Gastroesophageal sphincter (tissue), 4 donors: ENCODE measurements around the gene PHEX. TPM values are rescaled to one million over a fixed set of nuclear protein-coding genes. Genes with fewer than 3 reads are reported as not detected.

Source experiments
- ATAC-seq: fragments of 150-250 bp; one replicate; pipeline ENCODE4 v1.9.1; 2016; ENCODE audit warnings: mild to moderate bottlenecking, moderate library complexity
- H3K27ac ChIP-seq, 4 donors: fragments of 200-600 bp; sonication (generic) in 3 of 4; 1 replicate in 3 of 4; 2 replicates in 1 of 4; pipeline ENCODE4 v1.5.1; 2016 to 2019
- H3K27me3 ChIP-seq: fragments of 200-600 bp; sonication (generic); one replicate; pipeline ENCODE4 v1.5.1; 2019
- H3K36me3 ChIP-seq, 2 donors: fragments of 200-600 bp; sonication (generic); one replicate each; pipeline ENCODE4 v1.5.1; 2019; ENCODE audit warnings: control low read depth in 1 of 2
- H3K4me1 ChIP-seq, 3 donors: fragments of 200-600 bp; sonication (generic); 1 replicate in 2 of 3; 2 replicates in 1 of 3; pipeline ENCODE4 v1.5.1; 2016 to 2019; ENCODE audit warnings: control low read depth in 2 of 3
- H3K4me3 ChIP-seq, 2 donors: fragments of 200-600 bp; sonication (generic); one replicate each; pipeline ENCODE4 v1.5.1; 2019; ENCODE audit warnings: mild to moderate bottlenecking in 1 of 2, moderate library complexity in 1 of 2
- H3K9me3 ChIP-seq, 3 donors: fragments of 200-600 bp; sonication (generic); one replicate each; pipeline ENCODE4 v1.5.1; 2017 to 2019; ENCODE audit warnings: control low read depth in 2 of 3
- CTCF ChIP-seq, 4 experiments: fragments of 200-600 bp in 2 of 4; fragments of 450-650 bp in 2 of 4; sonication (generic) in 1 of 4; IDR thresholded peaks; one replicate each; pipeline ENCODE4 v1.5.1; 2017 to 2019; ENCODE audit warnings: antibody characterized with exemption in 4 of 4, mild to moderate bottlenecking in 2 of 4, moderate library complexity in 2 of 4
- EP300 ChIP-seq: sonication (generic); formaldehyde crosslinking; IDR thresholded peaks from one replicate; pipeline ENCODE4 v1.6.1; 2017; ENCODE audit warnings: antibody characterized with exemption, mild to moderate bottlenecking
- POLR2A ChIP-seq, 2 donors: fragments of 450-650 bp; IDR thresholded peaks; one replicate each; pipeline ENCODE4 v1.6.1; 2017; ENCODE audit warnings: antibody characterized with exemption in 2 of 2, mild to moderate bottlenecking in 2 of 2, moderate library complexity in 1 of 2
- POLR2AphosphoS5 ChIP-seq: sonication (generic); formaldehyde crosslinking; IDR thresholded peaks from one replicate; pipeline ENCODE4 v1.6.1; 2017; ENCODE audit warnings: antibody characterized with exemption
- WGBS, 2 donors: methylation state at CpG; one replicate each; pipeline ENCODE4 v1.1.5; 2018; ENCODE audit warnings: low coverage in 1 of 2; 5-methylcytosine and 5-hydroxymethylcytosine counted together
- total RNA-seq, 4 donors: library from RNA; depleted of rRNA; stranded (reverse); fragments of >200 nt; gene quantifications; one replicate each; pipeline ENCODE4 v1.1.0, GENCODE V29; 2016

Gene PHEX
- total RNA-seq, 4 donors from 2014 or later, result 0.40 to 1.1 (median 0.67) TPM

GRCh38 chrX:22116605-22117546, 84.8 kb downstream of the PHEX start:
- no peaks in the 10 kb centered on the region for H3K4me1 ChIP-seq
- no peak overlapping the region for H3K27ac ChIP-seq
- H3K9me3 ChIP-seq, result no peaks in the 10 kb centered on the region
- H3K4me3 ChIP-seq, result no peak overlapping the region
- H3K36me3 ChIP-seq, result no peaks in the 10 kb centered on the region
- TF ChIP-seq EP300, result no peak
- TF ChIP-seq POLR2AphosphoS5, result no peak
- TF ChIP-seq CTCF (IDR thresholded peaks at IDR 0.05), result no peak
- TF ChIP-seq POLR2A (IDR thresholded peaks at IDR 0.05), result no peak
- H3K27me3 ChIP-seq, result no peaks in the 10 kb centered on the region
- ATAC-seq, result no peak
- 66 to 91% methylated on average over 6 to 7 of the region's 7 CpGs for WGBS, 2 donors

DNA sequence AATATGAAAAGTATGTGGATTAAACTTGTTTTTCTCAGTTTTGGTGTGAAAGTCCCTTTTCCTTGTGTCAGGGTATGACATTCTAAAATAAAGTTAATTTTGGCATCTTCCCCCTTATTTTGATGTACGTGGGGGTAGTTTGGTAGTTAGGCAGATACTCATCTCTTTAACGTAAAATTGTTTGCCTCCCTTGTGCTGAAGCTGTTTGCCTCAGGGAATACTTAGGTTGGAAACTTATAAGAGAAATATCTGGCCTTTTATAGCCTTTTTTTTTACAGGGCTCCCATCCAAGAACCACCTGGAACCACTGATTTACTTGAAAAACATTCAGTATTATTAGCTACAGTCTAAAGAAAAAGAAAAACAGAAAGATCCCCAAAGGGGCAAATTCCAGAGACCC, 85.5 kb downstream of the PHEX start:
- no peak for TF ChIP-seq CTCF (IDR thresholded peaks at IDR 0.05)
- Histone ChIP-seq H3K9me3 (no peaks in the 10 kb centered on the region), H3K36me3 (no peaks in the 10 kb centered on the region), H3K27ac (no peak overlapping the region), H3K27me3 (no peaks in the 10 kb centered on the region), H3K4me3 (no peak overlapping the region), H3K4me1 (no peaks in the 10 kb centered on the region)
- WGBS, 2 donors, result 33 to 42% methylated on average over 2 of the region's 2 CpGs
- no peak for ATAC-seq

DNA sequence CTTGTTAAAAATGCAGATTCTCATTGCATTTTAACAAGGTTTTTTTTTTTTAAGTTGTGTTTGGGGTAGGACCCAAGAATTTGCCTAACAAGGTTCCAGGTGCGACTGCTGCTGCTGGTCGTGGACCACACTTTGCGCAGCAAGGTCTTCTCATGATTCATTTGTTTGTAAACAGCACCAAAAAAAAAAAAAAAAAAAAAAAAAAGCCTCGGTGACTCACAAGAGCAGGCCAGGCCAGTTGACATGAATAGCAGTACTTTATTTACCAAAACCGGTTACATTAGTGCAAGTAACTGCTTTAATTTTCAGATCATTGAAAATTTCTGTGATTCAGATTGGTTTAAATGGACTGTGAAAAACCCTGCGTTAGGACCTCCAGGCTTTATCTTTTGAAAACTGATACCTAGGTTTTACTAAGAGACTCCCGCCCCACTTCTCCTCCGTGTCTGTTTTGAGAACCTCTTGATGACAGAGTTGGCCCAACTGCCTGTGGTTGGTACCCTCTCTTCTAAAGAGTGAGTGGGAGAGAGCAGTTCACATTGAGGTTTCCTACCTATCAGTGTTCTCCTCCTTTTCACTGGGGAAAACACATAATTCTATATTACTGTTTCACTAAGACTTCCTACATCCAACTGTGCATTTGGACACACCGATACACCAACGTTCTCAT, 86.2 kb downstream of the PHEX start:
- Histone ChIP-seq H3K4me3 (no peak overlapping the region), H3K36me3 (no peaks in the 10 kb centered on the region), H3K9me3 (no peaks in the 10 kb centered on the region), H3K27ac (no peak overlapping the region), H3K27me3 (no peaks in the 10 kb centered on the region), H3K4me1 (no peaks in the 10 kb centered on the region)
- TF ChIP-seq POLR2AphosphoS5, result no peak
- TF ChIP-seq EP300, result no peak
- TF ChIP-seq CTCF (IDR thresholded peaks at IDR 0.05), result no peak
- no peak for TF ChIP-seq POLR2A (IDR thresholded peaks at IDR 0.05)
- no peak for ATAC-seq
- 68 to 74% methylated on average over 3 to 4 of the region's 10 CpGs for WGBS, 2 donors

DNA sequence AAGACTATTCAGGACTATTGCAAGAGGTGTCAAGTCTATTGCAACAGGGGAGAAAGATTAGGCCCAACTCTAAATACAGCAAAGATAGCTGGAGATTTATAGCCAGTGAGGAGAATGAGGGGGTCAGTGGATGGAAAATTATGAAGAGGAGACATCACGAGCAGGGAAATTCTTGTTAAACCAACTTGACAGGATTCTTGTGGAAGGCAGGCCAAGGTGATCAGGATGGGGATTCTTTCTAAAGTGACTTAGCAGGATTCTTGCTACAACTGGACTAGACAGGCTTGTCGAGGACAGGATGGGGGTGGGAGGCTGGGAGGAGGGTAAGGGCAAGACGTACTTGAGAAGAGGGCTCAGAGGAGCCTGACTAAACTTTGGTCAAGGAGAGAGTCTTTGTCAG, 89.0 kb downstream of the PHEX start:
- no peaks in the 10 kb centered on the region for H3K27me3 ChIP-seq
- ATAC-seq, result no peak
- no peak overlapping the region for H3K4me3 ChIP-seq
- no peak overlapping the region for H3K27ac ChIP-seq
- H3K4me1 ChIP-seq, result no peaks in the 10 kb centered on the region
- H3K36me3 ChIP-seq, result no peaks in the 10 kb centered on the region
- no peaks in the 10 kb centered on the region for H3K9me3 ChIP-seq
- 50 to 60% methylated on average over 1 to 3 of the region's 3 CpGs for WGBS, 2 donors
- no peak for TF ChIP-seq POLR2AphosphoS5

- Histone ChIP-seq H3K27me3 (no peaks in the 10 kb centered on the region), H3K36me3 (no peaks in the 10 kb centered on the region), H3K9me3 (no peaks in the 10 kb centered on the region), H3K27ac (no peak overlapping the region), H3K4me3 (no peak overlapping the region), H3K4me1 (no peaks in the 10 kb centered on the region)
- peak; percentile 71 for ATAC-seq
- WGBS, 2 donors, result 67% methylated on average over 1 of the region's 2 CpGs; no CpG with 5 or more reads in 1 of the 2 donors
- TF ChIP-seq POLR2AphosphoS5 (peak; percentile 9), EP300 (no peak)
Observed at GRCh38 chrX:22122510-22122909, 90.4 kb downstream of the PHEX start.

GRCh38 chrX:22124098-22124497, 92.0 kb downstream of the PHEX start:
- Histone ChIP-seq H3K9me3 (no peaks in the 10 kb centered on the region), H3K27me3 (no peaks in the 10 kb centered on the region), H3K36me3 (no peaks in the 10 kb centered on the region), H3K27ac (no peak overlapping the region), H3K4me3 (no peak overlapping the region), H3K4me1 (no peaks in the 10 kb centered on the region)
- WGBS, 2 donors, result 79 to 91% methylated on average over 5 to 6 of the region's 6 CpGs
- no peak for TF ChIP-seq EP300
- no peak for TF ChIP-seq CTCF (IDR thresholded peaks at IDR 0.05)
- no peak for TF ChIP-seq POLR2A (IDR thresholded peaks at IDR 0.05)
- TF ChIP-seq POLR2AphosphoS5, result no peak
- ATAC-seq, result peak; percentile 62
